Measurements from ENCODE around the gene EXOC4. TPM values are rescaled to one million over a fixed set of nuclear protein-coding genes. Genes with fewer than 3 reads are reported as not detected.

EXOC4 gene
- total and polyA plus RNA-seq, 2 of the 8 experiments (the other 6 are each of a cell fraction or from before 2014, with no cell fraction given) = 27.0 to 67.3 TPM

- no peak for TF ChIP-seq CHD7 (IDR thresholded peaks at IDR 0.05; ENCODE audit: insufficient replicate concordance, low read length)
- no peak for TF ChIP-seq CHD2 (IDR thresholded peaks at IDR 0.05; ENCODE audit: low read length)
- TF ChIP-seq TBP (IDR thresholded peaks at IDR 0.05; ENCODE audit: low read depth, low read length) = no peak
- no peak for TF ChIP-seq ASH2L (IDR thresholded peaks at IDR 0.05; ENCODE audit: low read length)
- TF ChIP-seq SUZ12 (IDR thresholded peaks at IDR 0.05; ENCODE audit: low read length) = no peak
- no peak for TF ChIP-seq TEAD4 (IDR thresholded peaks at IDR 0.05; ENCODE audit: low read depth, low read length)
- TF ChIP-seq PHF8 (conservative IDR thresholded peaks at IDR 0.05; ENCODE audit: low read depth, low read length) = no peak
- TF ChIP-seq CTCF (IDR thresholded peaks at IDR 0.05; ENCODE audit: control extremely low read depth in 1 of 3, insufficient read depth in 1 of 3, low read depth in 1 of 3, low read length in 3 of 3) = no peak
- no peak for TF ChIP-seq CEBPB (IDR thresholded peaks at IDR 0.05; ENCODE audit: low read depth, low read length)
- TF ChIP-seq CBX8 (IDR thresholded peaks at IDR 0.05; ENCODE audit: borderline replicate concordance, low read depth, low read length) = no peak
Measured at GRCh38 chr7:133606991-133607390, 354.1 kb downstream of the EXOC4 start (continued).
